Measurements from ENCODE around the gene ABCG4.

GRCh38 chr11:119106564-119107537 is 42.0 kb upstream of the ABCG4 start, which contains the start of gene C2CD2L:
- TF ChIP-seq CTCF (conservative IDR thresholded peaks at IDR 0.05) (no peak), ZFX (IDR thresholded peaks at IDR 0.05) (no peak)
